Umbilical cord (tissue), 1 donor: Measurements from ENCODE around the gene LRRC74A. TPM values are rescaled to one million over a fixed set of nuclear protein-coding genes. Genes with fewer than 3 reads are reported as not detected.

Experiments
- total RNA-seq: library from RNA; depleted of rRNA; stranded (reverse); fragments of >200 nt; gene quantifications from one replicate; pipeline ENCODE4 v1.2.3, GENCODE V29; 2014; ENCODE audit warnings: low replicate concordance; ENCODE audit not compliant: insufficient read depth

LRRC74A gene
- total RNA-seq, 1 donor from 2014 or later = not detected

Other genes starting within 250 kb of the LRRC74A start
- gene VASH1, start 64.9 kb upstream of the LRRC74A start, total RNA-seq = 17.3 TPM
- 5.1 TPM for gene ANGEL1, start 13.5 kb upstream of the LRRC74A start, total RNA-seq
- gene IRF2BPL, start 202.3 kb downstream of the LRRC74A start, total RNA-seq = 40.0 TPM